HG03342 (cell line): ENCODE results near the gene METTL2B.
"Not testable (repeated sequence)": the region's sequence is repeated elsewhere in the genome, so short reads cannot be mapped to it uniquely, and the experiment has no call there.

Experiments used
- ATAC-seq: cut with Tn5 transposase; IDR thresholded peaks from one replicate; pipeline ENCODE4 v1.9.1; 2021; ENCODE audit warnings: mild to moderate bottlenecking, moderate library complexity; ENCODE audit not compliant: unreplicated experiment

The METTL2B gene

GRCh38 chr7:128454808-128455542 is 21.6 kb upstream of the METTL2B start:
- no peak for ATAC-seq

GRCh38 chr7:128455543-128456254 is 20.8 kb upstream of the METTL2B start, which contains the start of gene HILPDA:
Gene HILPDA (plus strand): TSS chr7:128455878. CDS start chr7:128457269, 1,391 bp downstream.
- peak; percentile 85 for ATAC-seq

GRCh38 chr7:128456255-128456725 is 20.3 kb upstream of the METTL2B start:
- peak; percentile 18 for ATAC-seq

GRCh38 chr7:128457385-128457784 is 19.2 kb upstream of the METTL2B start:
- not testable (repeated sequence) for ATAC-seq

GRCh38 chr7:128458956-128459355 is 17.6 kb upstream of the METTL2B start:
- peak; percentile 27 for ATAC-seq

- peak; percentile 38 for ATAC-seq
Measured at GRCh38 chr7:128459394-128459878, 17.1 kb upstream of the METTL2B start.

- no peak for ATAC-seq
Measured at GRCh38 chr7:128462460-128462859, 14.1 kb upstream of the METTL2B start.

- not testable (repeated sequence) for ATAC-seq
Measured at GRCh38 chr7:128463345-128463744, 13.2 kb upstream of the METTL2B start.

GRCh38 chr7:128463933-128464332 is 12.6 kb upstream of the METTL2B start:
- ATAC-seq: not testable (repeated sequence)

- ATAC-seq: not testable (repeated sequence)
Measured at GRCh38 chr7:128466871-128467270, 9.7 kb upstream of the METTL2B start.

GRCh38 chr7:128477336-128477690 is 765 bp downstream of the METTL2B start:
- ATAC-seq: not testable (repeated sequence)

- not testable (repeated sequence) for ATAC-seq
Measured at GRCh38 chr7:128479082-128479481, 2.5 kb downstream of the METTL2B start.

GRCh38 chr7:128488134-128488533 is 11.6 kb downstream of the METTL2B start:
- ATAC-seq: not testable (repeated sequence)

GRCh38 chr7:128497405-128497804 is 20.9 kb downstream of the METTL2B start:
- ATAC-seq: no peak

- ATAC-seq: not testable (repeated sequence)
Measured at GRCh38 chr7:128505416-128505815, 28.9 kb downstream of the METTL2B start.

GRCh38 chr7:128506819-128507218 is 30.3 kb downstream of the METTL2B start:
- peak; percentile 62 for ATAC-seq

- peak; percentile 48 for ATAC-seq
Measured at GRCh38 chr7:128507321-128507993, 30.9 kb downstream of the METTL2B start.

- ATAC-seq: not testable (repeated sequence)
Measured at GRCh38 chr7:128511692-128512091, 35.1 kb downstream of the METTL2B start.

GRCh38 chr7:128515232-128515631 is 38.7 kb downstream of the METTL2B start:
- not testable (repeated sequence) for ATAC-seq

- ATAC-seq: not testable (repeated sequence)
Measured at GRCh38 chr7:128517023-128517422, 40.5 kb downstream of the METTL2B start.
